CD4-positive, alpha-beta T cell treated with Interleukin-21 for 1 hour (primary cell): ENCODE data around the gene CYB5R3.

ENCODE experiments used
- DNase-seq: peaks from one replicate; pipeline ENCODE4 v3.0.0-alpha.2; 2020

The CYB5R3 gene

GRCh38 chr22:42644422-42645340, 4.5 kb downstream of the CYB5R3 start:
- no peak for DNase-seq

- no peak for DNase-seq
Observed at GRCh38 chr22:42643634-42644421, 5.4 kb downstream of the CYB5R3 start.

- no peak for DNase-seq
Observed at GRCh38 chr22:42642806-42643633, 6.2 kb downstream of the CYB5R3 start.

GRCh38 chr22:42641801-42642413, 7.3 kb downstream of the CYB5R3 start:
- DNase-seq: no peak

GRCh38 chr22:42639541-42640241, 9.5 kb downstream of the CYB5R3 start:
- DNase-seq: no peak

GRCh38 chr22:42637555-42637954, 11.6 kb downstream of the CYB5R3 start:
- DNase-seq: no peak

GRCh38 chr22:42636506-42636905, 12.7 kb downstream of the CYB5R3 start:
- DNase-seq: no peak

- DNase-seq: no peak
Observed at GRCh38 chr22:42635531-42635930, 13.7 kb downstream of the CYB5R3 start.

- no peak for DNase-seq
Observed at GRCh38 chr22:42633013-42633412, 16.2 kb downstream of the CYB5R3 start.

GRCh38 chr22:42632096-42632495, 17.1 kb downstream of the CYB5R3 start:
- no peak for DNase-seq

GRCh38 chr22:42630901-42631602, 18.1 kb downstream of the CYB5R3 start:
- DNase-seq: no peak

GRCh38 chr22:42630211-42630610, 19.0 kb downstream of the CYB5R3 start:
- DNase-seq: no peak

GRCh38 chr22:42627981-42628380, 21.2 kb downstream of the CYB5R3 start:
- no peak for DNase-seq

GRCh38 chr22:42626951-42627625, 22.1 kb downstream of the CYB5R3 start:
- DNase-seq: no peak

GRCh38 chr22:42626431-42626830, 22.8 kb downstream of the CYB5R3 start:
- DNase-seq: no peak

- no peak for DNase-seq
Observed at GRCh38 chr22:42625416-42625815, 23.8 kb downstream of the CYB5R3 start.

GRCh38 chr22:42624551-42625106, 24.6 kb downstream of the CYB5R3 start:
- no peak for DNase-seq

GRCh38 chr22:42623756-42624441, 25.3 kb downstream of the CYB5R3 start:
- no peak for DNase-seq

GRCh38 chr22:42623301-42623751, 25.9 kb downstream of the CYB5R3 start:
- DNase-seq: no peak
